Natural killer cell treated with Interleukin-12 subunit alpha and Interleukin-12 subunit beta and Interleukin-15 and Interleukin-18, amount 100 ng/mL, for 72 hours (primary cell): ENCODE measurements around the gene SELENOF. TPM values are rescaled to one million over a fixed set of nuclear protein-coding genes. Genes with fewer than 3 reads are reported as not detected.
"Not testable (repeated sequence)": the region's sequence is repeated elsewhere in the genome, so short reads cannot be mapped to it uniquely, and the experiment has no call there.

Source experiments
- ATAC-seq, 2 donors: fragments of 150-1000 bp; cut with Tn5 transposase in 1 of 2; sonication (Bioruptor Pico), chemical (Tn5 transposase) in 1 of 2; 2 replicates each; pipeline ENCODE4 v1.10.0; 2021
- DNase-seq: peaks from one replicate; pipeline ENCODE4 v3.0.0; 2022; ENCODE audit warnings: low spot score
- H3K27ac Mint-ChIP-seq, 2 donors: 1 replicate in 1 of 2; 2 replicates in 1 of 2; pipeline ENCODE4 v1.8.0; 2022; ENCODE audit warnings: mixed read lengths in 2 of 2, mild to moderate bottlenecking in 1 of 2, moderate library complexity in 1 of 2
- H3K27me3 Mint-ChIP-seq, 2 donors: 1 replicate in 1 of 2; 2 replicates in 1 of 2; pipeline ENCODE4 v1.8.0; 2022; ENCODE audit warnings: mixed read lengths in 2 of 2
- H3K36me3 Mint-ChIP-seq: one replicate; pipeline ENCODE4 v1.8.0; 2022; ENCODE audit warnings: mixed read lengths
- H3K4me1 Mint-ChIP-seq, 2 donors: 1 replicate in 1 of 2; 2 replicates in 1 of 2; pipeline ENCODE4 v1.8.0; 2022; ENCODE audit warnings: low read depth in 2 of 2, mixed read lengths in 2 of 2, mild to moderate bottlenecking in 1 of 2
- H3K4me3 Mint-ChIP-seq: one replicate; pipeline ENCODE4 v1.8.0; 2022; ENCODE audit warnings: mixed read lengths
- H3K9me3 Mint-ChIP-seq: 2 replicates; pipeline ENCODE4 v1.8.0; 2022; ENCODE audit warnings: mixed read lengths
- total RNA-seq, 2 donors: library from RNA; stranded (reverse); gene quantifications; one replicate each; pipeline ENCODE4 v1.2.3, GENCODE V29; 2022

The SELENOF gene
- total RNA-seq, 2 donors from 2014 or later: 141 to 189 TPM

GRCh38 chr1:86832433-86832832 lies 81.5 kb downstream of the SELENOF start:
- H3K9me3 Mint-ChIP-seq: no peaks in the 10 kb centered on the region
- H3K27ac Mint-ChIP-seq: no peak overlapping the region
- no peak overlapping the region for H3K4me3 Mint-ChIP-seq
- ATAC-seq: no peak
- no peaks in the 10 kb centered on the region for H3K36me3 Mint-ChIP-seq
- no peak for DNase-seq
- H3K4me1 Mint-ChIP-seq: peaks cover 0 to 4% of the 10 kb centered on the region in 2 donors
- peaks cover 0 to 2% of the 10 kb centered on the region in 2 donors for H3K27me3 Mint-ChIP-seq

- Mint-ChIP-seq H3K27me3 (no peaks in the 10 kb centered on the region), H3K4me3 (no peak overlapping the region), H3K27ac (no peak overlapping the region), H3K9me3 (no peaks in the 10 kb centered on the region), H3K36me3 (no peaks in the 10 kb centered on the region), H3K4me1 (peaks cover 0 to 4% of the 10 kb centered on the region in 2 donors)
- ATAC-seq: no peak
- no peak for DNase-seq
Observed at GRCh38 chr1:86829321-86829720, 84.6 kb downstream of the SELENOF start.

GRCh38 chr1:86828024-86828423 lies 85.9 kb downstream of the SELENOF start:
- no peak for ATAC-seq
- H3K27me3 Mint-ChIP-seq: peaks cover 2 to 3% of the 10 kb centered on the region in 2 donors
- DNase-seq: no peak
- H3K9me3 Mint-ChIP-seq: no peaks in the 10 kb centered on the region
- no peak overlapping the region for H3K27ac Mint-ChIP-seq
- H3K4me1 Mint-ChIP-seq: no peaks in the 10 kb centered on the region
- H3K4me3 Mint-ChIP-seq: no peak overlapping the region
- H3K36me3 Mint-ChIP-seq: no peaks in the 10 kb centered on the region

GRCh38 chr1:86826856-86827255 lies 87.1 kb downstream of the SELENOF start:
- H3K27me3 Mint-ChIP-seq: peaks cover 5 to 12% of the 10 kb centered on the region in 2 donors
- no peaks in the 10 kb centered on the region for H3K36me3 Mint-ChIP-seq
- H3K4me3 Mint-ChIP-seq: no peak overlapping the region
- H3K9me3 Mint-ChIP-seq: no peaks in the 10 kb centered on the region
- ATAC-seq: no peak
- no peak for DNase-seq
- H3K4me1 Mint-ChIP-seq: no peaks in the 10 kb centered on the region
- H3K27ac Mint-ChIP-seq: no peak overlapping the region

- Mint-ChIP-seq H3K4me3 (no peak overlapping the region), H3K27ac (no peak overlapping the region), H3K9me3 (no peaks in the 10 kb centered on the region), H3K4me1 (no peaks in the 10 kb centered on the region), H3K27me3 (peaks cover 9 to 18% of the 10 kb centered on the region in 2 donors), H3K36me3 (no peaks in the 10 kb centered on the region)
- no peak for ATAC-seq
- DNase-seq: no peak
Observed at GRCh38 chr1:86825319-86825718, 88.6 kb downstream of the SELENOF start.

GRCh38 chr1:86823821-86824500 lies 90.0 kb downstream of the SELENOF start:
- no peaks in the 10 kb centered on the region for H3K36me3 Mint-ChIP-seq
- no peak for DNase-seq
- ATAC-seq: no peak
- H3K4me1 Mint-ChIP-seq: no peaks in the 10 kb centered on the region
- H3K9me3 Mint-ChIP-seq: no peaks in the 10 kb centered on the region
- H3K27me3 Mint-ChIP-seq: peaks cover 11 to 18% of the 10 kb centered on the region in 2 donors
- H3K4me3 Mint-ChIP-seq: no peak overlapping the region
- no peak overlapping the region for H3K27ac Mint-ChIP-seq

- Mint-ChIP-seq H3K36me3 (no peaks in the 10 kb centered on the region), H3K27ac (no peak overlapping the region), H3K4me1 (no peaks in the 10 kb centered on the region), H3K4me3 (no peak overlapping the region), H3K27me3 (peaks cover 13 to 18% of the 10 kb centered on the region in 2 donors), H3K9me3 (no peaks in the 10 kb centered on the region)
- ATAC-seq (no peak), DNase-seq (no peak)
Observed at GRCh38 chr1:86823386-86823785, 90.5 kb downstream of the SELENOF start.

- Mint-ChIP-seq H3K4me1 (no peaks in the 10 kb centered on the region), H3K4me3 (no peak overlapping the region), H3K27me3 (peaks cover 13 to 18% of the 10 kb centered on the region in 2 donors), H3K27ac (no peak overlapping the region), H3K36me3 (no peaks in the 10 kb centered on the region), H3K9me3 (no peaks in the 10 kb centered on the region)
- DNase-seq (no peak), ATAC-seq (no peak)
Observed at GRCh38 chr1:86822459-86822858, 91.5 kb downstream of the SELENOF start.

- ATAC-seq: no peak
- DNase-seq: no peak
- Mint-ChIP-seq H3K4me1 (no peaks in the 10 kb centered on the region), H3K4me3 (no peak overlapping the region), H3K36me3 (no peaks in the 10 kb centered on the region), H3K27ac (no peak overlapping the region), H3K9me3 (no peaks in the 10 kb centered on the region), H3K27me3 (peaks cover 13 to 18% of the 10 kb centered on the region in 2 donors)
Observed at GRCh38 chr1:86821956-86822355, 92.0 kb downstream of the SELENOF start.

GRCh38 chr1:86819970-86820369 lies 94.0 kb downstream of the SELENOF start:
- H3K27me3 Mint-ChIP-seq: peaks cover 13 to 21% of the 10 kb centered on the region in 2 donors
- not testable (repeated sequence) for H3K27ac Mint-ChIP-seq, H3K36me3 Mint-ChIP-seq, H3K4me1 Mint-ChIP-seq, ATAC-seq, H3K4me3 Mint-ChIP-seq, DNase-seq, H3K9me3 Mint-ChIP-seq

GRCh38 chr1:86817246-86817826 lies 96.6 kb downstream of the SELENOF start:
- not testable (repeated sequence) for H3K36me3 Mint-ChIP-seq, DNase-seq, H3K4me1 Mint-ChIP-seq, ATAC-seq, H3K9me3 Mint-ChIP-seq, H3K4me3 Mint-ChIP-seq, H3K27ac Mint-ChIP-seq
- peaks cover 15 to 17% of the 10 kb centered on the region in 2 donors for H3K27me3 Mint-ChIP-seq

- DNase-seq, H3K27me3 Mint-ChIP-seq, H3K4me3 Mint-ChIP-seq, H3K4me1 Mint-ChIP-seq, H3K9me3 Mint-ChIP-seq, H3K27ac Mint-ChIP-seq, ATAC-seq, H3K36me3 Mint-ChIP-seq: not testable (repeated sequence)
Observed at GRCh38 chr1:86814118-86814517, 99.8 kb downstream of the SELENOF start.
